ENCODE results near the gene SPACA7.

DNA sequence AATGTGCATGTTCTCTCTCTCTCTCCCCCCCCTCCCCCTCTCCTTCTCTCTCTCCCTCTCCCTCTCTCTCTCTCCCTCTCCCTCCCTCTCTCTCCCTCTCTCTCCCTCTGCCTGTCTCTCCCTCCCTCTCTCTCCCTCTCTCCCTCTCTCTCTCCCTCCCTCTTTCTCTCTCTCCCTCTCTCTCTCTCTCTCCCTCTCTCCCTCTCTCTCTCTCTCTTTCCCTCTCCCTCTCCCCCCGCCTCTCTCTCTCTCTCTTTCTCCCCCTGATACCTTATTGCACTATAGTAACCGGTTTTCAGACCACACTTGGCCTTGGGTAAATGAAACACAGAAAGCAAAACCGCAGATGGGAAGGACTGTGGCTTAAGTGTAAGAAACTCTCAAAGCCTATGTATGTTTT is 34.7 kb upstream of the SPACA7 start:
- TF ChIP-seq ARNT (IDR thresholded peaks at IDR 0.05): no peak
- no peak for TF ChIP-seq FOXA1 (IDR thresholded peaks at IDR 0.05)
- TF ChIP-seq SP1 (IDR thresholded peaks at IDR 0.05): no peak
- no peak for TF ChIP-seq LEF1 (IDR thresholded peaks at IDR 0.05; ENCODE audit: borderline replicate concordance)
- TF ChIP-seq BHLHE40 (IDR thresholded peaks at IDR 0.05; ENCODE audit: borderline replicate concordance): no peak
- no peak for TF ChIP-seq ZNF384 (IDR thresholded peaks at IDR 0.05)
- TF ChIP-seq SUZ12 (IDR thresholded peaks at IDR 0.05): no peak

Data from HEK293T (cell line).